Measurements from ENCODE around the gene ZC3H7A. TPM values are rescaled to one million over a fixed set of nuclear protein-coding genes. Genes with fewer than 3 reads are reported as not detected.
"Not testable (repeated sequence)": the region's sequence is repeated elsewhere in the genome, so short reads cannot be mapped to it uniquely, and the experiment has no call there.

ZC3H7A gene
- total RNA-seq, 1 donor from 2014 or later, result 67.5 TPM

GRCh38 chr16:11816123-11816522 is 19.1 kb upstream of the ZC3H7A start:
- Histone ChIP-seq H3K4me1 (no peaks in the 10 kb centered on the region), H3K36me3 (no peaks in the 10 kb centered on the region), H3K9me3 (no peaks in the 10 kb centered on the region), H3K4me3 (no peak overlapping the region), H3K27ac (no peak overlapping the region), H3K27me3 (no peaks in the 10 kb centered on the region)
- DNase-seq (ENCODE audit: extremely low spot score in 2 of 2), result no peak
- intact Hi-C loops (cut with DNase I), result no loop called here
- TF ChIP-seq CTCF (IDR thresholded peaks at IDR 0.05), result no peak
- no peak for TF ChIP-seq POLR2AphosphoS5 (IDR thresholded peaks at IDR 0.05; ENCODE audit: insufficient read depth in 1 of 2, low read depth in 1 of 2)
- no peak for TF ChIP-seq POLR2A (IDR thresholded peaks at IDR 0.05)

- H3K36me3 ChIP-seq; H3K4me1 ChIP-seq; H3K4me3 ChIP-seq; H3K9me3 ChIP-seq; H3K27ac ChIP-seq; DNase-seq (ENCODE audit: extremely low spot score in 2 of 2); H3K27me3 ChIP-seq: not testable (repeated sequence)
- intact Hi-C loops (cut with DNase I), result loop anchor here (5.0 kb wide), 1 partner anchor 402 kb away; no protein-coding TSS in a partner anchor
These were observed 17.7 kb upstream of the ZC3H7A start for GRCh38 chr16:11814800-11815199.

- no peak for TF ChIP-seq CTCF (IDR thresholded peaks at IDR 0.05)
- TF ChIP-seq POLR2AphosphoS5 (IDR thresholded peaks at IDR 0.05; ENCODE audit: insufficient read depth in 1 of 2, low read depth in 1 of 2), result no peak
- no peak for TF ChIP-seq POLR2A (IDR thresholded peaks at IDR 0.05)
- Histone ChIP-seq H3K27me3 (no peaks in the 10 kb centered on the region), H3K4me3 (no peak overlapping the region), H3K27ac (no peak overlapping the region), H3K36me3 (no peaks in the 10 kb centered on the region), H3K4me1 (no peaks in the 10 kb centered on the region), H3K9me3 (no peaks in the 10 kb centered on the region)
- intact Hi-C loops (cut with DNase I), result no loop called here
- DNase-seq (ENCODE audit: extremely low spot score in 2 of 2), result no peak
These were observed 9.7 kb upstream of the ZC3H7A start for GRCh38 chr16:11806721-11807120.

- Histone ChIP-seq H3K36me3 (no peaks in the 10 kb centered on the region), H3K9me3 (no peaks in the 10 kb centered on the region), H3K27me3 (no peaks in the 10 kb centered on the region), H3K4me3 (no peak overlapping the region), H3K4me1 (peaks cover under 1% of the 10 kb centered on the region), H3K27ac (no peak overlapping the region)
- intact Hi-C loops (cut with DNase I), result no loop called here
- DNase-seq (ENCODE audit: extremely low spot score in 2 of 2), result no peak
- TF ChIP-seq POLR2AphosphoS5 (IDR thresholded peaks at IDR 0.05; ENCODE audit: insufficient read depth in 1 of 2, low read depth in 1 of 2) (no peak), POLR2A (IDR thresholded peaks at IDR 0.05) (no peak), CTCF (IDR thresholded peaks at IDR 0.05) (no peak)
These were observed 8.5 kb upstream of the ZC3H7A start for GRCh38 chr16:11805556-11805955.

- Histone ChIP-seq H3K9me3 (no peaks in the 10 kb centered on the region), H3K4me3 (no peak overlapping the region), H3K36me3 (no peaks in the 10 kb centered on the region), H3K27ac (no peak overlapping the region), H3K4me1 (peaks cover 31% of the 10 kb centered on the region), H3K27me3 (no peaks in the 10 kb centered on the region)
- TF ChIP-seq CTCF (IDR thresholded peaks at IDR 0.05) (no peak), POLR2AphosphoS5 (IDR thresholded peaks at IDR 0.05; ENCODE audit: insufficient read depth in 1 of 2, low read depth in 1 of 2) (no peak), POLR2A (IDR thresholded peaks at IDR 0.05) (no peak)
- DNase-seq (ENCODE audit: extremely low spot score in 2 of 2), result no peak
- intact Hi-C loops (cut with DNase I), result no loop called here
These were observed 4.5 kb upstream of the ZC3H7A start for GRCh38 chr16:11801481-11802021.

Data from vagina (tissue), 2 donors.